ENCODE data around the gene PELI1.
"Not testable (repeated sequence)": the region's sequence is repeated elsewhere in the genome, so short reads cannot be mapped to it uniquely, and the experiment has no call there.

The PELI1 gene

GRCh38 chr2:64092502-64092901, 51.7 kb downstream of the PELI1 start:
- DNase-seq (ENCODE audit: low read depth in 1 of 2, low spot score in 1 of 2) = no peak

- no peak for DNase-seq (ENCODE audit: low read depth in 1 of 2, low spot score in 1 of 2)
Measured at GRCh38 chr2:64090264-64090663, 54.0 kb downstream of the PELI1 start.

DNA sequence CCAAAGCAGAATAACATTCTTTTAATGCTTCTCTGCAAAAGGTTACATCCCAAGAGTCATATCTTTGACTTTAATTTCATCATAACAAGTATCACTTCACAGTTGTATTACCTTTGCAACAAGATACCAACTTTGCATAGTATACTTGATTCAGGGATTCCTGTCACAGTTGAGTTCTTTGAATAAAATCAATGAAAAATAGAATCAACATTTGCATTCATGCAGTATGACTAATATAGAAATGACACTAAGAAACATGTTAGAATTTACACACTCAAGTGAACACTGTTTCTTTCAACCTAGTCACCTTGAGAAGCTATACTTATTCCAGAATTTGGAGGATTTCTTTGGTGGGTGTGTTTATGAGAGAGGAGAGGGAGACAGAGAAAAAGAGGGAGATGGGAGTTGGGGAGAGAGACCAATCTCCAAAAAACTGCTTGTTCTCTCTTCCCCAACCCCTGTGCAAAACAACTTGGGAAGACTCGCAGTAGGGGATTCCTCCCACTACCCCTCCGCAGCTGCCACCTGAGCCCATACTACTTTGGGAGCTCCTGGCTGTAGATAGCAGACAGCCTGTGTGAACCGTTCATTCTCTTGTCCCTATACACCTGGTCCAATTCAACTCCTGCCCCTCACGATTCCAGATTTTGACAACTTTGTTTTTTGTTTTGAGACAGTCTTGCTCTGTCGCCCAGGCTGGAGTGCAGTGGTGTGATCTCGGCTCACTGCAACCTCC, 57.7 kb downstream of the PELI1 start:
- DNase-seq (ENCODE audit: low read depth in 1 of 2, low spot score in 1 of 2) = no peak

DNA sequence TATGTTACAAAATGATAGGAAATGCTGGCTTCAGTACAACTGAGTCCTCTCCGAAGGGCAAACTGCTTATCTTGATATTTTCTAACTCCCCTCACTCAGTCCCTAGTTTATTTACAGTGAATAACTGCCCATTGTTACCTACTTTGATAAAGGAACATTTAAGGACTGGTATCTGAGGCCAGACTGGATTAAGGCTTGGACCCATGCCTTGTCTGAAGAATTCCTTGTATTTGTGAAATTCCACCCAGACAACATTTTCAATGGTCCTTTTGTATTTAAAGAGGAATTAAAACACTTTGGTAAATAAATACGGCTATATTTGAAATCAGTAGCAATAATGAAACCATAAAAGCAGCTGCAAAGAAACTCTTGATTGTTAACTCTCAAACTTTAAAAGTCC, 58.3 kb downstream of the PELI1 start:
- DNase-seq (ENCODE audit: low read depth in 1 of 2, low spot score in 1 of 2) = no peak

- DNase-seq (ENCODE audit: low read depth in 1 of 2, low spot score in 1 of 2) = no peak
Measured at GRCh38 chr2:64081046-64081445, 63.2 kb downstream of the PELI1 start.

GRCh38 chr2:64080179-64080578, 64.0 kb downstream of the PELI1 start:
- DNase-seq (ENCODE audit: low read depth in 1 of 2, low spot score in 1 of 2) = no peak

GRCh38 chr2:64079688-64080087, 64.5 kb downstream of the PELI1 start:
- not testable (repeated sequence) for DNase-seq (ENCODE audit: low read depth in 1 of 2, low spot score in 1 of 2)

GRCh38 chr2:64076828-64077227, 67.4 kb downstream of the PELI1 start:
- not testable (repeated sequence) for DNase-seq (ENCODE audit: low read depth in 1 of 2, low spot score in 1 of 2)

GRCh38 chr2:64074616-64075015, 69.6 kb downstream of the PELI1 start:
- DNase-seq (ENCODE audit: low read depth in 1 of 2, low spot score in 1 of 2) = not testable (repeated sequence)

DNA sequence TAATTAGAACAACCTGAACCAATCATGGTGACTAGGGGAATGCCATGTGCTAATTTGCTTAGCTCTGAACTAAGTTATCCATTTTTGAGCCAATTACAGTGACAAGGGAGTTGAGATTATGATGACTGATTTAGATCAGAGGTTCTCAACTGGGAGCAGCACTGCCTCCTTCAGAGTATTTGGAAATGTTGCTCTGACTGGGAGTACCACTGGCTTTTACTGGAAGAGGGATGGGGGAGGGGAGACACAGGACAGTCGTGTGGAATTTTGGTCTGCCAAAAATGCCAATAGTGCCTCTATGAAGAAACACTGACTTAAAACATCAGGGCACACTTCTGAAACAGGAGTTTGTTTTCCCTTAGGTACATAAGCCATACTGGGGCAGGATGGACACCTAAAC, 76.9 kb downstream of the PELI1 start:
- DNase-seq (ENCODE audit: low read depth in 1 of 2, low spot score in 1 of 2) = no peak

- DNase-seq (ENCODE audit: low read depth in 1 of 2, low spot score in 1 of 2) = no peak
Measured at GRCh38 chr2:64065516-64065915, 78.7 kb downstream of the PELI1 start.

- DNase-seq (ENCODE audit: low read depth in 1 of 2, low spot score in 1 of 2) = no peak
Measured at GRCh38 chr2:64063924-64064331, 80.3 kb downstream of the PELI1 start.

DNA sequence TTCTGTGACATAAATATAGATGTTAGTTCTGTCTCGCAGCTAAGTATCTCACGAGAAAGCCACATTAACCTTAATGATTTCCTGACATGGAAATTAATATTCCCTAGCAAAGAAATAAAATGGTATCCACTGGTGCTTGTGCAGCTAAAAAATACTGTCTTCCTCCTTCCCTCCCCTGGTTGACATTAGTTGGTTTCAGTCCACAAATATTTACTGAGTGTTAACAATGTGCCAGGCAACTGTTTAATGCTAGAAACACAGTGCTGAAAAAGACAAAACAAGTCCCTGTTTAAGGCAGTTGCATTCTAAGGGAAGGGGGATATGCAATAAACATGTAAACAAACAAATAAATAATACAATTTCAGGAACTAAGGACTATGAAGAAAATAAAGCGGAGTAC, 80.8 kb downstream of the PELI1 start:
- DNase-seq (ENCODE audit: low read depth in 1 of 2, low spot score in 1 of 2) = no peak

GRCh38 chr2:64062840-64063239, 81.4 kb downstream of the PELI1 start:
- no peak for DNase-seq (ENCODE audit: low read depth in 1 of 2, low spot score in 1 of 2)

- no peak for DNase-seq (ENCODE audit: low read depth in 1 of 2, low spot score in 1 of 2)
Measured at GRCh38 chr2:64059270-64059669, 85.0 kb downstream of the PELI1 start.

GRCh38 chr2:64056021-64056420, 88.2 kb downstream of the PELI1 start:
- no peak for DNase-seq (ENCODE audit: low read depth in 1 of 2, low spot score in 1 of 2)

DNA sequence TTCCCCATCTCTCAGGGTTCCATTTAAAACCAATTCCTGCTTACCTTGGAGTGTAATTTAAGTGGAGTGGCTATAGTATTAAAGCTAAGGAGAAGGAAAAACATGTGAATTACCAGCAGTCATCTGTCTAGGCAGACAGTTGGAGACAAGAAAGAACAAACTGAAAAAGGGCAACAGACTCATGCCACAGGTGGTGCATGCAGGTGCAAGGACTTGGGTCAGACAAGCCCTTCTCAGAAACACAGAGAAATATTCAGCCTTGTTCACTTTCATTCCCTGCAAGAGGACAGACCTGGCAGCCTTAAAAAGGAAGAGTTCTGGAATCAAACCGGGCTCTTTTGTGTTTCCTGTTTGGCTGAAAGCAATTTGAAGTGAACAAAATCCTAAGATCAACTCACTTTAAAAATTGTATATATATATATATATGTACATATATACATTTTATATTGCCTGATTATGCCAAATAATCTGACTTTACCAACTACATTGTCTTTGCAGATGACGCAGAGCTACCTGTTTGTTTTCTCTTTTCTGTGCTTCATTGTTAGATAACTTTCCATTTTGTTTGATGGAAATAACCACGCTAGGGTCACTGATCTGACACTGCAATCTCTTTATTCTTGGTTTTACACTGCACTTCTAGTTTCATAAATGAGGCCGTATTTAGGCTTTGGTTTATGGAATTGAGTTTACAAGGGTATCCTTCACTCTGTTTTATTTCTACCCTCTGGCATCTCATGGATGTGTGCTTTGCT, 89.9 kb downstream of the PELI1 start:
- DNase-seq (ENCODE audit: low read depth in 1 of 2, low spot score in 1 of 2) = no peak

- DNase-seq (ENCODE audit: low read depth in 1 of 2, low spot score in 1 of 2) = no peak
Measured at GRCh38 chr2:64052463-64053241, 91.6 kb downstream of the PELI1 start.

DNA sequence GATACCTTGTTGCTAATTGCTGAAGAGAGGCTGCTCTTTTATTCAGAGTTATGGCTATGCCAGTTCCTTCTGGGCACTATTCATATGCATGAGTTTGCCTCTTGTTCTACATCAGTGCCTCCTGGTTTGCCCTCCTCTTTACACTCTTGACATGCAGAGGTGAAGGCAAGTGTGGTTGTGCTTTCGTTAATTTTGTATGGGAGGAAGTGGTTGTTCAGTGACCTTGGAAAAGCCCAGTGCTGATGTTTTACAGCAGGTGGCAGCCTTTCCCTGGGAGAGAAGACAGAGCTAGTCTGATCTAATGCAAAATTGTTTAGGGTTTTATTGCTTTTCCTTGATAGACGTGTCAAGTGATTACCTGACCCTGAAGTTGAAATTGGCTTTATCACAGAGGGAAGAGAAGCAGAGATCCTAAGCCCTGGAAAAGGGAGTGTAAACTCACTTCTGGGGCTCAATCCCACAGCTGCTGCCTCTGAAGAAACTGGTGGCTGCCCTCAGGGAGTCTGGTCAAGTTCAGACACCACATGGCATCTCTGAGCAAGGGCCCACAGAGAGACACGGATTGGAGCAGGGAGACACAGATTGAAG, 94.5 kb downstream of the PELI1 start:
- peak; percentile 30 to 37 for DNase-seq (ENCODE audit: low read depth in 1 of 2, low spot score in 1 of 2)

DNA sequence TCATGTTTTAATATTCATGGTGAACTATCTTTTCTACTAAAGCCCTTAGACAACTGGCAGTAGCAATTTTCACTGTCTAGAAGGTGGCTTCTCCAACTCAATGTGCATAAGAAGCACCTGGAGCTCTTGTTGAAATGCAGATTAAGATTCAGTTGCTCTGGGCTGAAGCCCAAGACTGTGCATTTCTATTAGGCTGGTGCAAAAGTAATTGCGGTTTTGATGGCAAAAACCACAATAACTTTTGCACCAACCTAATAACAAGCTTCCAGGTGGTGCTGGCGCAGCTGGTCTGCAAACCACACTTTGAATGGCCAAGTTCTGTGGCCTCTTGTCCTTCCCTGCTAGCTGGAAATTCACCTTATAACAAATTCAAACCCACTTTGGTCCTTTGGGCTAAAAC, 98.3 kb downstream of the PELI1 start:
- no peak for DNase-seq (ENCODE audit: low read depth in 1 of 2, low spot score in 1 of 2)
